ENCODE results near the gene RAET1L.

DNA sequence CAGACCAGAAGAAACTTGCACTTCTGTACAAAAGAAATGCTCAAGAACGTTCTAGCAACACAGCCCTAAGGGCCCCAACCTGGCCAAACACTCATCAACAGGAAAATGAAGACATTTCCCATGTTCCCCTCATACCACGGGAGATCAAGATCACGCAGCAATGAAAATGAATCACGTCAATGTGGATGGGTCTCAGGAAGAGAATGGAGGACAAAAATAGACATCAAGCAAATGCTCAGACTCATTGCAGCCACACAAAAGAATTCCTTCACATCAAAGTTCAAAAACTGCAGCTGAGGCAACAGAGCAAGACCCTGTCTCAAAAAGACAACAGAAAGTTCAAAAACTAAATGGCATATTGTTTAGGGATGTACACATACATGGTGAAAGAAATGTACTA lies 25.5 kb upstream of the RAET1L start:
- no peak for TF ChIP-seq POLR2A (IDR thresholded peaks at IDR 0.05)
- TF ChIP-seq, protein P1, sequence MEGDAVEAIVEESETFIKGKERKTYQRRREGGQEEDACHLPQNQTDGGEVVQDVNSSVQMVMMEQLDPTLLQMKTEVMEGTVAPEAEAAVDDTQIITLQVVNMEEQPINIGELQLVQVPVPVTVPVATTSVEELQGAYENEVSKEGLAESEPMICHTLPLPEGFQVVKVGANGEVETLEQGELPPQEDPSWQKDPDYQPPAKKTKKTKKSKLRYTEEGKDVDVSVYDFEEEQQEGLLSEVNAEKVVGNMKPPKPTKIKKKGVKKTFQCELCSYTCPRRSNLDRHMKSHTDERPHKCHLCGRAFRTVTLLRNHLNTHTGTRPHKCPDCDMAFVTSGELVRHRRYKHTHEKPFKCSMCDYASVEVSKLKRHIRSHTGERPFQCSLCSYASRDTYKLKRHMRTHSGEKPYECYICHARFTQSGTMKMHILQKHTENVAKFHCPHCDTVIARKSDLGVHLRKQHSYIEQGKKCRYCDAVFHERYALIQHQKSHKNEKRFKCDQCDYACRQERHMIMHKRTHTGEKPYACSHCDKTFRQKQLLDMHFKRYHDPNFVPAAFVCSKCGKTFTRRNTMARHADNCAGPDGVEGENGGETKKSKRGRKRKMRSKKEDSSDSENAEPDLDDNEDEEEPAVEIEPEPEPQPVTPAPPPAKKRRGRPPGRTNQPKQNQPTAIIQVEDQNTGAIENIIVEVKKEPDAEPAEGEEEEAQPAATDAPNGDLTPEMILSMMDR (IDR thresholded peaks at IDR 0.05), result no peak
